ENCODE results near the gene TMOD1.
"Not testable (repeated sequence)": the region's sequence is repeated elsewhere in the genome, so short reads cannot be mapped to it uniquely, and the experiment has no call there.

TMOD1 gene

DNA sequence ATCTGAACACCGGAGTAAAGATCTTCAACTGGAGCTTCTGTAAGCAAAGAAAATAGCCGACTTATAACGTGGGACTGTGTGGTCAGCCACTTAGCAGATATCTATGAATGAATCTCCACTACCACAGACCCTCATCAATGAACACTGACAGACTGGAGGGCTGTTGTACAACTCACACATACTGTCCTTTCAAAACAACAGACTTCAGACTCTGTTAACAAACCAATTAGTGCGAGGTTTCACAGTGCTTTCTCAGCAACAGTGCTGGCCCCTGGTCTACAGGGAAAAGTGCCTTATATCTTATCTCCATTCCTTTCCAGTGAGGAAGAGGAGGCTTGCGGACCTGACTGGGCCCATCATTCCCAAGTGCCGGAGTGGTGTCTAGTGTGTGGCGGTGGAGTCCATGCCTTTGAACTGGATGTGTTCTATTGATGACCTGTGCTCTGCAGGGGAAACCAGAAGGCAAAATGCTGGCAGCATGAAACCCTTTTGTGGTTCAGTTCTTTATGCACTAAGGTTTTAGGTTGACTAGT, 97.9 kb downstream of the TMOD1 start:
- DNase-seq, result no peak

DNA sequence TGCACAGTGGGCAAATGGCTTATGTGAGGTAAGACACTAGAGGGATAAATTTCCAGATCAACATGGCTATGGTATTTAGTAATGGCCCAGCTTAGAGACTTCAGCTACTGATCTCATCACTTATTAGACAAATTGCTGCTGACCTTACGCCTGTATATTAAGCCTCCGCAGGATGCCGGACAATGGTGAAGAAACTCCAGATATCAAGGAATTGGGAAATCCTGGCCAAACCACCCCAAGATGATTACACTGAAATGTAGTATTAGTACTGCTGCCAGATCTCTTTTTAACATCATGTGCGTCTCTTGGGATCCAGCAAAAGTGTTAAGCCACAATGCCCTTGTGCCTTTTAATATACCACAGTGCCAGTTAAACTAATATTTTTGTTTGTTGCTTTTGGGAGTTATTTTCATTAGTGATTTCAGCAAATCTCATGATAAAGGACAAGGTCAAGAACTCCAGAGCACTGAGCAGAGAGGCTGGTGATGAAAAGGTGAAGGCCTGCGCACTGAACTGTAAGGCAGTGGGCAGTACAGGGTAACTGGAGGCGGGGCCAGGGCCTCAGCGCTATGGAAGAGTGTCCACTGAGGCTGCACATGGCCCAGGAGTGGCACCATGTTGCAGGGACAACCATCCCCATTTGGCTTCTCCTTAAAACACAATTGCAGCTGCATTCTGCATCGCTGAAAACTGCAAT, 99.2 kb downstream of the TMOD1 start:
- no peak for DNase-seq

DNA sequence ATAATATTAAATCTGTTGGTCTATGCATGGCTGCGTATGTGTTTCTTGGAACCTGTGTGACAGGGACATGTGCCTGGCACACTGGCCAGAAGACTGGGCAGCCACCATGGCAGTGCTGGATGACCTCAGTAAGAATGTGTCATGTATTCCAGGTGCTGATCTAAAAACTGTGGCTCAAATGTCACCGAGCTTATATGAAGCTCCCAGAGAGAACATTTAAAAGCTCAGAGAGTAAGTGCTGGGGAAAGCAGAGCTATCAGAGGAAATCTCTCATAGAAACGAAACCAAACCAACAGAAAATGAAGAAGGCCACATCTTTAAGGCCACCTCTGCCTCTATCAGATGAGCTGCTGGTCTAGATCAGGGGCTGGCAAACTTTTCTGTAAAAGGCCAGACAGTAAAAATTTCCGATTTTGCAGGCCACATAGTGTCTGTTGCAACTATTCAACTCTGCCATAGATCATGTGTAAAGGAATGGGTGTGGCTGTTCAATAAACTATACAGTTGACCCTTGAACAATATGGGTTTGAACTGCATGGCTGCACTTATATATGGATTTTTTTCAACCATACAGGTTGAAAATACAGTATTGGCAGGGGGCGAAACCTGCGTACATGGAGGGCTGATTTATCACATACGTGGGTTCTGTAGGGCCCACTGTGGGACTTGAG, 99.9 kb downstream of the TMOD1 start:
- DNase-seq, result no peak

GRCh38 chr9:97602430-97602829, 101.0 kb downstream of the TMOD1 start:
- no peak for DNase-seq

DNA sequence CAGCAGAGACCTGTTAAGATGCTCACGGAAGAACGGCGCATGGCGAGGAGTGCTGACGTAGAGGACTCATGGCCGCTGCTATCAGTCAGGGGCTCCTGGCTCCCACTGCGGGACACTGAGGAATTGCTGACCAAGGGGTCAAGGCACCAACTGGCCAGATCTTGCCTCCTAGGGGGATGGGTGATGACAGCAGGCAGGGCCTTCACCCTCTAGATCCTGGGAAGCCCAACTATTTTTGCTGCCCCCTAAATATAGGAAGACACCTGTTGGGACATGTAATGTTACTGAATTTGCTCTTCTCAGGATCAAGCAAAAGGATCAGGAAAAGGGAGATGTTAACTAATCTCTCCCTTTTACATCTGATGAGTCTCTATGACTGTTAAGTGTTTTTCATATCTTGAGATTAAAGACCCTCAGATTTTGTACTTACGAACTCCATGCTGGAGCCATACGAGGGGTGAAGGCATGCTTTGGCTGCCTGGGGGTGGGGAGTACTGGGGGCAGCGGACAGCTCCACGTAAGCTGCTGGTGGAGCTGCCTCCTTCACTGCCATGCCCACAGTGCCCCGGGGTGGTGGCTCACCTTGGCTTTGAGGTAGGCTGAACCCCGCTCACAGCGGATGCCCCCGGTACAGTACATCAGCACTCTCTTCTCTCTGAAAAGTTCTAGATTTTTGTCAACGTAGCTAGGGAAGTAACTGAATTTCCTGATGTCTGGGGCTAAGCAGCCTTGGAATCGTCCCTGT, 103.6 kb downstream of the TMOD1 start:
- no peak for DNase-seq

DNA sequence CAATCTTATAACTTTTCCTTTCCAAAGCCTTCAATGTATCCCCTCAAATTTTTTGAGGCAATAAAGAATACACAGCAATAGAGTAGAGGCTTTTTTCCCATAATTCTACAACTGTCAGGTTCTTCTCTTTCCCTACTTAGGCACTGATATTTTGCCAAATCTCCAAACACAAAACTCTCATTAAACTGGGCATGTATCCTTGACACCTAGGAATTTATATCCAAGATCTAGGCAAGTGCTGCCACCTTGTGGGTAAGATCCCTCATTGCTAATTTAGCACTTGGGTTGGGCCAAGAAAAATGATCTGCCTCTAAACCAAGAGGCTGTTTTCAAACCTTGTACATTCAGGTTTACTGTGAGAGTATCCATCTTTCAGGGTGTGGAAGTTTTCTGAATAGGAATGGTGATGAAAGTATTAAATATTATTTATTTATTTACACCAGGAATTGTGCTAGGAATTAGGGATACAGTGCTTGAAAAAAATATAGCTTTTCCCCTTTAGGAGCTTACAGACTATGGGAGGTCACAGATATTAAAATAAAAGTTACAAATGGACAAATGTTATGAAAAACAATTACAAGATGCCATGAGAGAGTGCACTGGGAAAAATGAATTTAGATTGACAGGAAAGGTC, 114.1 kb downstream of the TMOD1 start:
- peak; percentile 67 for DNase-seq

GRCh38 chr9:97617939-97618416, 116.5 kb downstream of the TMOD1 start:
- no peak for DNase-seq

- DNase-seq, result not testable (repeated sequence)
Measured at GRCh38 chr9:97620063-97620462, 118.6 kb downstream of the TMOD1 start.

- not testable (repeated sequence) for DNase-seq
Measured at GRCh38 chr9:97622483-97622882, 121.0 kb downstream of the TMOD1 start.

GRCh38 chr9:97623946-97624345, 122.5 kb downstream of the TMOD1 start:
- no peak for DNase-seq

GRCh38 chr9:97625620-97626019, 124.2 kb downstream of the TMOD1 start:
- no peak for DNase-seq

DNA sequence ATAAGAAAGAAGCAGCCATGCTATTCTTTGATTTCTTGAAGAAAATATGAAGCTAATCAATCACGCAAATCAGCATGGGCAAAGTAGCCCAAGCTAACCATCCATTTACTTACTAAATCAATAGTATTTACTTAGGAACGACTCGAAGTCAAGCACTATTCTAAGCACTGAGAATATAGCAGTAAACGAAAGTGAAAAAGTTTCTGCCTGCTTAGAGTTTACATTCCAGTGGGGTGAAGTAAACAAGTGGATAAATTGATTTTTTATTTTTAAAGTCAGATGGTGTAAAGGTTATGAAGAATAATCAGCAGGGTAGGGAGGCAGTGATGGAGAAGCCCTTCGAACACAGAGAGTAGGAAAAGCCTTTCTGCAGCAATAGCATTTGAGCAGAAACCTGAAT, 126.2 kb downstream of the TMOD1 start:
- DNase-seq, result no peak

- no peak for DNase-seq
Measured at GRCh38 chr9:97628668-97629067, 127.2 kb downstream of the TMOD1 start.

GRCh38 chr9:97629156-97629555, 127.7 kb downstream of the TMOD1 start:
- DNase-seq, result no peak

- no peak for DNase-seq
Measured at GRCh38 chr9:97630591-97630990, 129.1 kb downstream of the TMOD1 start.

DNA sequence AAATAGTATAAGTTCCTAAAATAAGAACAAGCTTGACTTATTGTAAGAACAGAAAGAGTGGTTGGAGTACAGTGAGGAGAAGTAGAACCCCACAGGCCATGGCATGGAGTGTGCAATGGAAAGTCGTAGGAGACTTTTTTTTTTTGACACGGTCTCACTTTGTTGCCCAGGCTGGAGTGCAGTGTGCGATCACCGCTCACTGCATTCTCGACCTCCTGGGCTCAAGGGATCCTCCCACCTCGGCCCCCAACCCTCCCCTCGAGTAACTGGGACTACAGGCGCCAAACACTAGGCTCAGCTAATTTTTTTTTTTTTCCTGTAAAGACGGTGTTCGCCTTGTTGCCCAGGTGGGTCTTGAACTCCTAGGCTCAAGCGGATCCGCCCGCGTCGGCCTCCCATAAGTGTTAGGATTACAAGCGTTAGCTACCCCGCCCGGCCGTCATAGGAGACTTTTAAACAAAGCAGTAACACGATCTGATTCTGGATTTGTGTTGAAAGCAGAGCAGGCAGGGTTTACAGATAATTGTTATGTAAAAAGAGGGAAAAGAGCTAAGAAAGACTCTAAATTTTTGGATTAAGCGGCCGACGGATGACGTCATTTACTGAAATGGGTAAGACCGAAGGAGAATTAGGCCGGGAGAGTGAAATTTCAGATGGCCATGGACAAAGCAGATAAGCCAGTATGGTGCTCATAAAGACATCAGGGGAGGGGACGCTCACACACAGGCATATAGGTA, 130.9 kb downstream of the TMOD1 start:
- DNase-seq, result no peak

- DNase-seq, result peak; percentile 97
Measured at GRCh38 chr9:97632985-97633858, 131.8 kb downstream of the TMOD1 start, which contains the start of the genes NCBP1 and TSTD2. Gene NCBP1, plus strand, starts transcription at chr9:97633821. Its CDS starts 61 bp downstream, at chr9:97633882. Gene TSTD2, minus strand, starts transcription at chr9:97633368. Its CDS starts 5,806 bp downstream, at chr9:97627562.

DNA sequence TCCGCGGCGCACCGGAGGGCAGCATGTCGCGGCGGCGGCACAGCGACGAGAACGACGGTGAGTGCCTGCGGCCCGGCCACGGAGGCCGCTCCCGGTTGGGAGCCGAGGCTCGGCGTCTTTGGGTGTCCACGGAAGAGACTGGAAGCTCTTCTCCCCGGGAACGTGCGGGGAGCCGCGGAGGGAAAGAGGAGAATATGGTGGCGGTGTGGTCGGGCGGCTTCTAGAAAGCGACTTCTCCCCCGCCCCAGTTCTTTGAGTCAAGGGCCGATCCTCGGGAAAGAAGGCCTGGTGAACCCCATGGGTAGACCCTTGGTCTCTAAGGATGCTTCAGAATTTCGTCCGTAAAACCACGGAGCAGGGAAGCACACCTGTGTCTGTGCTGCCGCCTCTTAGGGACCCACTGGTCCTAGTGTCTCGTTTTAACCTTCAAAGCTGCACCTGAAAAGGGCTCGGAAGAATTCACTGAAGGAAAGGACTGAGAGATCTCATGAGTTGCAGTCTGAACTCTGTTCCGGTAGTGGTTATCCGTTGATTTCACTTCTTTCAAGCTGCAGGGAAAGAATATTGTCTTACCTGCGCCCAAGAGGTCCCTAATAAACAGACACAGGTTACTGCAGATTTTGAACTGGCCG, 132.5 kb downstream of the TMOD1 start:
- peak; percentile 7 for DNase-seq

DNA sequence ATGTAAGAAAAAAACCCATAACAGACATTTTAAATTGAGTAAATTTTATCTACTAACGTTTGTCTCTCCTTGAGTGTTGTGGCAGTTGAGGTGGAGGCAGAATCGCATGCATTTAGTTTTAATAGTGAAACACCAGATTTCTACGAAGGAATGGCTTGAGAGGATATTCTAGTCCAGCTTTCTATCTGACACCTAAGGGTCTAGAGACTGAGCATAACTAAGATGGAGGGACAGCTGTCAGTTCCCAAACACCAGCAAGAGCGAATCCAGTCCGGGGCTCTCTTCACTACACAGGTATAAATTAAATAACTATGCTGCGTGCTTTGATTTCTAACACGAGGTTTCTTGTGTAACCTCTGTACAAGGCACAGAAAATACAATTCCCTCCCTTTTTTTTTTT, 133.6 kb downstream of the TMOD1 start:
- DNase-seq, result no peak

DNA sequence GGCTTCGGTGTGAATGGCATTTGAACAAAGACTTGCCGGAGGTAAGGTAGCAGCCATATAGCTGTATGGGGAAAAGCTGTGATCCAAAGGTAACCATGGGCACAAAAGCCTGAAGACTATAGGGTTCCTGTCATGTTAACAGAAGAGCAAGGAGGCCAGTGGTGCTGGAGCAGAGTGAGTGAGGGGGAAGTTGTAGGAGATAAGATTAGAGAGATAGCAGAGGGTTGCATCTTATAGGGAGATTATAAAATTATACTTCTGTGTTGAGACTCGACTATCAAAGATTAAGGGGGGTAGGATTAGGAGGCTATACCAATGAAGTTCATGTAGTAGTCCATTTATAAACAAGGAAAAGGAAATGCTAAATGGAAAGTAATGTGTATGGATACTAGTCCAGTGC, 135.4 kb downstream of the TMOD1 start:
- no peak for DNase-seq

DNA sequence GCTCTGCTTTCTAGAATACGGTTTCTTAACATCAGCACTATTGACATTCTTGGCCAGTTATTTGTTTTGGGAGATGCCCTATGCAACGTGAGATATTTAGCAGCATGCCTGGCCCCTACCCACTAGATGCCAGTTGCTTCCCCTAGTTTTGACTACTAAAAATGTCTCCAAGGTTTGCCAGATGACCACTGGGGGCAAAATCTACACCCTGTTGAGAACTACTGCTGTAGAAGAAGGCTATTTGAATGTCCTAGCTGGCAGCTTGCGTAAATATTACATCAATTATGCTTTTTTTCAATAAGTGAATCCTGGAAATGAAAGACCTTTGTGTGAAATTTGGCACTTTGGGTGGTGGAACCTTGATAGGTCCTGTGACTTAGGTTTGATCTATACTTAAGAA, 137.2 kb downstream of the TMOD1 start:
- no peak for DNase-seq
